NCI-H1436 (cell line): ENCODE results near the gene HABP2.

Experiments
- DNase-seq: peaks from one replicate; lab custom pipeline; 2025; lab: John Stamatoyannopoulos, UW

Gene HABP2

GRCh38 chr10:113631684-113632367, 79.0 kb downstream of the HABP2 start:
- no peak for DNase-seq
